ENCODE results near the gene ZNF670. TPM values are rescaled to one million over a fixed set of nuclear protein-coding genes. Genes with fewer than 3 reads are reported as not detected.
"Not testable (repeated sequence)": the region's sequence is repeated elsewhere in the genome, so short reads cannot be mapped to it uniquely, and the experiment has no call there.

ZNF670 gene
- total RNA-seq (2021), result 12.8 and 13.9 TPM in 2 replicates
- long read RNA-seq, transcript ZNF670-201 (4 exons, 1,994 nt), result major isoform, 164 of 201 reads
- long read RNA-seq, partial matches to known transcripts, result 4 of 201 reads
- long read RNA-seq, other reads (novel, unspliced or antisense), result 33 of 201 reads

GRCh38 chr1:247078258-247079140 is at the start of gene ZNF670:
Gene ZNF670, minus strand, starts transcription at chr1:247078811. Its CDS starts 215 bp downstream, at chr1:247078596.
- Histone ChIP-seq H3K4ac (ENCODE audit: low read depth, low read length) (peak within 1 kb of the TSS; percentile 8; the same call in 1 of the 2 replicates), H3K27me3 (ENCODE audit: insufficient read depth, low read length) (no peaks in the 10 kb centered on the region), H3K79me2 (ENCODE audit: insufficient read depth, low read length) (peaks cover 25% of the 10 kb centered on the region), H4K91ac (ENCODE audit: insufficient read length, low read depth, low read length) (no peak within 1 kb of the TSS), H3K4me1 (ENCODE audit: insufficient read depth, low read length) (no peaks in the 10 kb centered on the region), H2BK120ac (ENCODE audit: low read depth, low read length, poor library complexity, severe bottlenecking) (no peak within 1 kb of the TSS), H2BK5ac (ENCODE audit: insufficient read length, low read length) (no peak within 1 kb of the TSS), H3T11ph (ENCODE audit: low read length) (no peak within 1 kb of the TSS), H2BK20ac (ENCODE audit: low read depth, low read length, poor library complexity, severe bottlenecking) (no peak within 1 kb of the TSS), H4K20me1 (ENCODE audit: control insufficient read depth, insufficient read depth, insufficient read length) (no peaks in the 10 kb centered on the region), H3K18ac (ENCODE audit: insufficient read length, low read depth, low read length) (peak within 1 kb of the TSS; percentile 81), H4K8ac (replicated peaks; ENCODE audit: insufficient read length, low read depth, low read length) (no peak within 1 kb of the TSS), H4K5ac (ENCODE audit: insufficient read length, low read depth, low read length) (no peak within 1 kb of the TSS), H2BK12ac (ENCODE audit: insufficient read length, low read depth, low read length) (no peak within 1 kb of the TSS), H3K79me1 (ENCODE audit: insufficient read depth, low read depth, low read length, poor library complexity, severe bottlenecking) (peaks cover 15% of the 10 kb centered on the region), H3K4me2 (ENCODE audit: insufficient read depth, insufficient read length, low read length) (peak within 1 kb of the TSS; percentile 97), H3K23me2 (ENCODE audit: insufficient read length, low read depth, low read length, poor library complexity, severe bottlenecking) (peaks cover 6% of the 10 kb centered on the region), H3K23ac (ENCODE audit: insufficient read length, low read depth, low read length) (no peak within 1 kb of the TSS), H3K9ac (ENCODE audit: extremely low read depth, insufficient read length, low read length) (peak within 1 kb of the TSS; percentile 95), H3K56ac (ENCODE audit: insufficient read length, low read depth, low read length) (peak within 1 kb of the TSS; percentile 11), H2BK15ac (ENCODE audit: low read depth, low read length) (peak within 1 kb of the TSS; percentile 2; the same call in 1 of the 2 replicates), H2AK5ac (ENCODE audit: insufficient read length, low read length) (no peak within 1 kb of the TSS), H2AFZ (ENCODE audit: low read length) (no peak within 1 kb of the TSS), H3K9me3 (ENCODE audit: control insufficient read depth, low read depth, low read length) (peaks cover 20% of the 10 kb centered on the region), H3K27ac (ENCODE audit: insufficient read length, low read depth, low read length) (no peak within 1 kb of the TSS), H3K14ac (ENCODE audit: insufficient read depth, low read length) (peak within 1 kb of the TSS; percentile 83)
- Mint-ChIP-seq H3K36me3 (ENCODE audit: insufficient read depth in 1 of 3, low read depth in 3 of 3) (peaks cover 36 to 43% (median 39%) of the 10 kb centered on the region in 3 experiments), H3K4me1 (peaks cover 21% of the 10 kb centered on the region in 2 experiments), H3K4me3 (peak within 1 kb of the TSS; percentile 85 to 96), H3K9me3 (peaks cover 41 to 43% of the 10 kb centered on the region in 2 experiments), H3K27ac (peak within 1 kb of the TSS; percentile 90 to 98 (median 96)), H3K27me3 (ENCODE audit: low read depth) (peaks cover 2% of the 10 kb centered on the region; the same call in 1 of the 2 replicates)
- no CpG with 5 or more reads among the region's 57 CpGs for WGBS (ENCODE audit: extremely low coverage, insufficient read length, low lambda C conversion rate)
- peak; percentile 98 for DNase-seq
- no peak; the same call in 2 of the 3 replicates for TF ChIP-seq CTCF (conservative IDR thresholded peaks at IDR 0.05)

DNA sequence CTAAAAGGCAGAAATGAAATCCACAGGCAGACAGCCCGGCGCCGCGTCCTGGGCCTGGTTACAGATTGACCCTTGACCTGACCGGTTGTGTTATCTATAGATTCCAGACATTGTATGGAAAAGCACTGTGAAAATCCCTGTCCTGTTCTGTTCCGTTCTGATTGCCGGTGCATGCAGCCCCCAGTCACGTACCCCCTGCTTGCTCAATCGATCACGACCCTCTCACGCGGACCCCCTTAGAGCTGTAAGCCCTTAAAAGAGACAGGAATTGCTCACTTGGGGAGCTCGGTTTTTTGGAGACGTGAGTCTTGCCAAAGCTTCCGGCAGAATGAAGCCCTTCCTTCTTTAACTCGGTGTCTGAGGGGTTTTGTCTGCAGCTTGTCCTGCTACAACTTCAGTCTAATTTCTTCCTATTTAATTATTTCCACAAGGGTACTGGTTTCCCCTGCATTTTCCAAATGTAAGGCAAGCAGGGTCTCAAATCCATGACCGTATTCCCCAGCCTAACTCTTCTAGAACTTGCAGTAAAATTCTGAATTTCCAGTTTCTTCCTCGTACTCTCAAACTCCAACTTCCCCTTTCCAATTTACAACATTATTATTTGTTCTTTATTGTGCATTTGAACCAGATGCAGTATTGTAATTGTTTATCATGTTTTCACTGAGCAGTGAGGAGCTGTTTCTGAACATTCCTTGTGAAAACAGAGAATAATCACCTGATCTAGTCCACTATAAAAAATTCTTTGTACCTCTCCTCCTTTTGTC is 49.1 kb upstream of the ZNF670 start:
- H3T11ph ChIP-seq (ENCODE audit: low read length); H3K56ac ChIP-seq (ENCODE audit: insufficient read length, low read depth, low read length); H2BK120ac ChIP-seq (ENCODE audit: low read depth, low read length, poor library complexity, severe bottlenecking); H2BK20ac ChIP-seq (ENCODE audit: low read depth, low read length, poor library complexity, severe bottlenecking); H3K79me2 ChIP-seq (ENCODE audit: insufficient read depth, low read length); H3K18ac ChIP-seq (ENCODE audit: insufficient read length, low read depth, low read length); H4K5ac ChIP-seq (ENCODE audit: insufficient read length, low read depth, low read length); H3K79me1 ChIP-seq (ENCODE audit: insufficient read depth, low read depth, low read length, poor library complexity, severe bottlenecking); H4K91ac ChIP-seq (ENCODE audit: insufficient read length, low read depth, low read length); H3K4ac ChIP-seq (ENCODE audit: low read depth, low read length); H4K20me1 ChIP-seq (ENCODE audit: control insufficient read depth, insufficient read depth, insufficient read length); H4K8ac ChIP-seq (replicated peaks; ENCODE audit: insufficient read length, low read depth, low read length); H3K4me1 ChIP-seq (ENCODE audit: insufficient read depth, low read length); H2AK5ac ChIP-seq (ENCODE audit: insufficient read length, low read length); H3K27me3 ChIP-seq (ENCODE audit: insufficient read depth, low read length); H3K23me2 ChIP-seq (ENCODE audit: insufficient read length, low read depth, low read length, poor library complexity, severe bottlenecking); H3K9me3 ChIP-seq (ENCODE audit: control insufficient read depth, low read depth, low read length); H2AFZ ChIP-seq (ENCODE audit: low read length); H3K23ac ChIP-seq (ENCODE audit: insufficient read length, low read depth, low read length); H2BK12ac ChIP-seq (ENCODE audit: insufficient read length, low read depth, low read length); H3K27me3 Mint-ChIP-seq (ENCODE audit: low read depth); H3K9ac ChIP-seq (ENCODE audit: extremely low read depth, insufficient read length, low read length); H3K14ac ChIP-seq (ENCODE audit: insufficient read depth, low read length); H2BK5ac ChIP-seq (ENCODE audit: insufficient read length, low read length); H3K27ac ChIP-seq (ENCODE audit: insufficient read length, low read depth, low read length); H2BK15ac ChIP-seq (ENCODE audit: low read depth, low read length); DNase-seq: not testable (repeated sequence)
- Mint-ChIP-seq H3K36me3 (ENCODE audit: insufficient read depth in 1 of 3, low read depth in 3 of 3) (peaks cover 17 to 32% (median 27%) of the 10 kb centered on the region in 3 experiments), H3K9me3 (peaks cover 2 to 19% of the 10 kb centered on the region in 2 experiments; a peak in 3 of 5 replicates), H3K4me1 (peaks cover 18% of the 10 kb centered on the region in 2 experiments), H3K27ac (peak overlapping the region in 1 of 3 experiments; percentile 82; a peak in 1 of 7 replicates), H3K4me3 (peak overlapping the region; percentile 74 to 84)
- no CpG with 5 or more reads among the region's 18 CpGs for WGBS (ENCODE audit: extremely low coverage, insufficient read length, low lambda C conversion rate)
- peak overlapping the region; percentile 32 for H3K4me2 ChIP-seq (ENCODE audit: insufficient read depth, insufficient read length, low read length)
